Progenitor cell of endocrine pancreas (in vitro differentiated cells): ENCODE measurements around the gene GABRR3. TPM values are rescaled to one million over a fixed set of nuclear protein-coding genes. Genes with fewer than 3 reads are reported as not detected.

Source experiments
- DNase-seq: peaks from one replicate; pipeline ENCODE4 v3.0.0; 2021; ENCODE audit warnings: low spot score; ENCODE audit not compliant: unreplicated experiment
- H3K27ac Mint-ChIP-seq: 2 replicates; pipeline ENCODE4 v1.8.0; 2021; ENCODE audit warnings: mild to moderate bottlenecking, moderate library complexity, mixed read lengths
- H3K27me3 Mint-ChIP-seq: 2 replicates; pipeline ENCODE4 v1.8.0; 2021; ENCODE audit warnings: mixed read lengths
- H3K36me3 Mint-ChIP-seq: 2 replicates; pipeline ENCODE4 v1.8.0; 2022; ENCODE audit warnings: mixed read lengths; ENCODE audit not compliant: insufficient read depth
- H3K4me1 Mint-ChIP-seq: 2 replicates; pipeline ENCODE4 v1.8.0; 2021; ENCODE audit warnings: low read depth, mixed read lengths
- H3K4me3 Mint-ChIP-seq: 2 replicates; pipeline ENCODE4 v1.8.0; 2021; ENCODE audit warnings: low read depth, mild to moderate bottlenecking, moderate library complexity, mixed read lengths
- H3K9me3 Mint-ChIP-seq: 2 replicates; pipeline ENCODE4 v1.8.0; 2021; ENCODE audit warnings: low read depth, mixed read lengths
- CTCF ChIP-seq: fragments of 200-600 bp; sonication (generic); IDR thresholded peaks from one replicate; pipeline ENCODE4 v1.5.0; 2021; ENCODE audit warnings: antibody characterized with exemption, mild to moderate bottlenecking; ENCODE audit not compliant: unreplicated experiment
- total RNA-seq: library from RNA; stranded (reverse); gene quantifications from 2 replicates; pipeline ENCODE4 v1.2.1, GENCODE V29; 2021

Gene GABRR3
- total RNA-seq, 1 donor from 2014 or later: not detected

GRCh38 chr3:98008855-98009254 is 26.3 kb downstream of the GABRR3 start:
- H3K27ac Mint-ChIP-seq: no peak overlapping the region
- no peaks in the 10 kb centered on the region for H3K4me1 Mint-ChIP-seq
- no peak for TF ChIP-seq CTCF
- no peak for DNase-seq
- H3K9me3 Mint-ChIP-seq: no peaks in the 10 kb centered on the region
- H3K36me3 Mint-ChIP-seq: no peaks in the 10 kb centered on the region
- H3K4me3 Mint-ChIP-seq: no peak overlapping the region
- H3K27me3 Mint-ChIP-seq: peaks cover 6% of the 10 kb centered on the region

GRCh38 chr3:98005438-98005837 is 29.7 kb downstream of the GABRR3 start:
- Mint-ChIP-seq H3K36me3 (no peaks in the 10 kb centered on the region), H3K27me3 (peaks cover 6% of the 10 kb centered on the region), H3K4me3 (no peak overlapping the region), H3K27ac (no peak overlapping the region), H3K4me1 (no peaks in the 10 kb centered on the region), H3K9me3 (no peaks in the 10 kb centered on the region)
- no peak for DNase-seq
- TF ChIP-seq CTCF: no peak

GRCh38 chr3:98004721-98005120 is 30.4 kb downstream of the GABRR3 start:
- Mint-ChIP-seq H3K9me3 (no peaks in the 10 kb centered on the region), H3K4me3 (no peak overlapping the region), H3K27me3 (peaks cover 6% of the 10 kb centered on the region), H3K4me1 (no peaks in the 10 kb centered on the region), H3K27ac (no peak overlapping the region), H3K36me3 (no peaks in the 10 kb centered on the region)
- no peak for DNase-seq
- no peak for TF ChIP-seq CTCF

GRCh38 chr3:98003306-98003969 is 31.7 kb downstream of the GABRR3 start:
- Mint-ChIP-seq H3K27me3 (peaks cover 6% of the 10 kb centered on the region), H3K36me3 (no peaks in the 10 kb centered on the region), H3K4me1 (no peaks in the 10 kb centered on the region), H3K9me3 (no peaks in the 10 kb centered on the region), H3K27ac (no peak overlapping the region), H3K4me3 (no peak overlapping the region)
- DNase-seq: no peak
- no peak for TF ChIP-seq CTCF

GRCh38 chr3:98002717-98003116 is 32.4 kb downstream of the GABRR3 start:
- no peak for TF ChIP-seq CTCF
- DNase-seq: no peak
- Mint-ChIP-seq H3K36me3 (no peaks in the 10 kb centered on the region), H3K27ac (no peak overlapping the region), H3K4me3 (no peak overlapping the region), H3K27me3 (peaks cover 6% of the 10 kb centered on the region), H3K9me3 (no peaks in the 10 kb centered on the region), H3K4me1 (no peaks in the 10 kb centered on the region)
